ENCODE results near the gene FCGR2B. TPM values are rescaled to one million over a fixed set of nuclear protein-coding genes. Genes with fewer than 3 reads are reported as not detected.
A peak's percentile ranks its signal among the peaks of the same experiment; 100 is the strongest.

The FCGR2B gene
- total and polyA plus RNA-seq, 2 of the 13 experiments (the other 11 are each of a cell fraction or from before 2014, with no cell fraction given), result not detected

GRCh38 chr1:161709373-161709772, 46.4 kb downstream of the FCGR2B start:
- no peak for DNase-seq (ENCODE audit: low spot score)
- Histone ChIP-seq H3K9ac (ENCODE audit: insufficient read depth, low read depth, low read length) (no peak overlapping the region), H4K20me1 (ENCODE audit: insufficient read depth, low read length) (no peaks in the 10 kb centered on the region), H3K4me2 (ENCODE audit: low read depth, low read length) (no peak overlapping the region), H3K79me2 (ENCODE audit: insufficient read depth, low read length) (no peaks in the 10 kb centered on the region), H3K9me3 (ENCODE audit: low read length) (no peaks in the 10 kb centered on the region), H3K27me3 (ENCODE audit: control insufficient read depth in 1 of 2, insufficient read depth in 2 of 2, low read length in 2 of 2) (no peaks in the 10 kb centered on the region; a peak in 3 of 5 replicates), H3K4me3 (replicated peaks in 1 of 3; ENCODE audit: insufficient read depth in 1 of 3, low read depth in 2 of 3, low read length in 3 of 3) (no peak overlapping the region), H3K4me1 (ENCODE audit: insufficient read depth, low read length) (no peaks in the 10 kb centered on the region), H2AFZ (ENCODE audit: low read length) (no peak overlapping the region), H3K36me3 (replicated peaks in 1 of 2; ENCODE audit: control insufficient read depth in 1 of 2, insufficient read depth in 2 of 2, low read length in 2 of 2) (no peaks in the 10 kb centered on the region), H3K27ac (ENCODE audit: extremely low read length, insufficient read depth, low read length) (no peak overlapping the region)
- ChIA-PET POLR2A (no interaction called here), CTCF (ENCODE audit: low intra/inter-chr PET ratio, low total read pairs) (no interaction called here)
- WGBS (ENCODE audit: low lambda C conversion rate), result 27% methylated on average over 4 of the region's 4 CpGs
- intact Hi-C loops (cut with micrococcal nuclease; ENCODE audit: unreplicated experiment), result no loop called here
- no peak for ATAC-seq
- BruUV-seq (replicated peaks), result no TSS peak
- no peak for FAIRE-seq
- in situ Hi-C loops (cut with HindIII; ENCODE audit: extremely low pct_ligation_motif_present, low pct_unique_long_range_greater_than_20kb), result no loop called here
- TF ChIP-seq ZNF549 (CRISPR knock-in tag; IDR thresholded peaks at IDR 0.05), result no peak
- TF ChIP-seq KMT2A (CRISPR knock-in tag; IDR thresholded peaks at IDR 0.05), result no peak
- TF ChIP-seq AGO2 (optimal IDR thresholded peaks at IDR 0.05; ENCODE audit: low read depth, low read length), result no peak
- no peak for TF ChIP-seq ATM (IDR thresholded peaks at IDR 0.05; ENCODE audit: borderline replicate concordance)

DNA sequence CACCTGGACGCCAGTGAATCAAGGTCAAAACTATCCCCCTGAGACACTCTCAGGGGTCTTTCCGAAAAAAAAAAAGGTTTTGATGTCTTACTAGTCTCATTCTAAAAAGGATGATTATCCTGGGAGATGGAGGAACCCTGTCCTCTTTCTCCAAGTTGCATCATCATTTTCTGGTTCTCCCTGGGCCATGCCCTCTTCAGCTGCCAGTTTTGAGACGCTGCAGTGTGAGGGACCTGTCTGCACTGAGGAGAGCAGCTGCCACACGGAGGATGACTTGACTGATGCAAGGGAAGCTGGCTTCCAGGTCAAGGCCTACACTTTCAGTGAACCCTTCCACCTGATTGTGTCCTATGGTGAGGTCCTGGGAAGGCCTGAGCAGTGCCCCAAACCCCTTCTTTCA, 47.6 kb downstream of the FCGR2B start:
- H3K4me3 ChIP-seq (replicated peaks in 1 of 3; ENCODE audit: insufficient read depth in 1 of 3, low read depth in 2 of 3, low read length in 3 of 3), result no peak overlapping the region
- H3K4me1 ChIP-seq (ENCODE audit: insufficient read depth, low read length), result no peaks in the 10 kb centered on the region
- no peak for DNase-seq (ENCODE audit: low spot score)
- no peak for FAIRE-seq
- WGBS (ENCODE audit: low lambda C conversion rate), result 0% methylated on average over 4 of the region's 4 CpGs
- no TSS peak for BruUV-seq (replicated peaks)
- intact Hi-C loops (cut with micrococcal nuclease; ENCODE audit: unreplicated experiment) (no loop called here), in situ Hi-C loops (cut with HindIII; ENCODE audit: extremely low pct_ligation_motif_present, low pct_unique_long_range_greater_than_20kb) (no loop called here)
- no peak overlapping the region for H3K4me2 ChIP-seq (ENCODE audit: low read depth, low read length)
- H3K27ac ChIP-seq (ENCODE audit: extremely low read length, insufficient read depth, low read length), result no peak overlapping the region
- H3K36me3 ChIP-seq (replicated peaks in 1 of 2; ENCODE audit: control insufficient read depth in 1 of 2, insufficient read depth in 2 of 2, low read length in 2 of 2), result no peaks in the 10 kb centered on the region
- no peak overlapping the region for H2AFZ ChIP-seq (ENCODE audit: low read length)
- H4K20me1 ChIP-seq (ENCODE audit: insufficient read depth, low read length), result no peaks in the 10 kb centered on the region
- no peak for ATAC-seq
- no peaks in the 10 kb centered on the region for H3K79me2 ChIP-seq (ENCODE audit: insufficient read depth, low read length)
- H3K27me3 ChIP-seq (ENCODE audit: control insufficient read depth in 1 of 2, insufficient read depth in 2 of 2, low read length in 2 of 2), result no peaks in the 10 kb centered on the region; a peak in 3 of 5 replicates
- H3K9me3 ChIP-seq (ENCODE audit: low read length), result no peaks in the 10 kb centered on the region
- TF ChIP-seq, protein P1, sequence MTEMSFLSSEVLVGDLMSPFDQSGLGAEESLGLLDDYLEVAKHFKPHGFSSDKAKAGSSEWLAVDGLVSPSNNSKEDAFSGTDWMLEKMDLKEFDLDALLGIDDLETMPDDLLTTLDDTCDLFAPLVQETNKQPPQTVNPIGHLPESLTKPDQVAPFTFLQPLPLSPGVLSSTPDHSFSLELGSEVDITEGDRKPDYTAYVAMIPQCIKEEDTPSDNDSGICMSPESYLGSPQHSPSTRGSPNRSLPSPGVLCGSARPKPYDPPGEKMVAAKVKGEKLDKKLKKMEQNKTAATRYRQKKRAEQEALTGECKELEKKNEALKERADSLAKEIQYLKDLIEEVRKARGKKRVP (CRISPR knock-in tag; IDR thresholded peaks at IDR 0.05), result peak in 1 of 2 experiments; percentile 45; a peak in 1 of 4 replicates
- TF ChIP-seq THYN1 (CRISPR knock-in tag; IDR thresholded peaks at IDR 0.05; ENCODE audit: borderline replicate concordance, low read depth), result no peak
- TF ChIP-seq ZKSCAN8 (CRISPR knock-in tag; IDR thresholded peaks at IDR 0.05; ENCODE audit: borderline replicate concordance), result no peak
- no peak for TF ChIP-seq NCOA1 (CRISPR knock-in tag; IDR thresholded peaks at IDR 0.05)
- no peak for TF ChIP-seq TFE3 (CRISPR knock-in tag; IDR thresholded peaks at IDR 0.05)
- no peak for TF ChIP-seq ZNF563 (CRISPR knock-in tag; IDR thresholded peaks at IDR 0.05)
- no peak for TF ChIP-seq GABPA (IDR thresholded peaks at IDR 0.05; ENCODE audit: low read depth, low read length)
- TF ChIP-seq GABPA (CRISPR knock-in tag; IDR thresholded peaks at IDR 0.05; ENCODE audit: low read depth), result no peak
- H3K9ac ChIP-seq (ENCODE audit: insufficient read depth, low read depth, low read length), result no peak overlapping the region
- ChIA-PET POLR2A (no interaction called here), CTCF (ENCODE audit: low intra/inter-chr PET ratio, low total read pairs) (no interaction called here)
